Astrocyte (in vitro differentiated cells and primary cell): Measurements from ENCODE around the gene DBF4B. TPM values are rescaled to one million over a fixed set of nuclear protein-coding genes. Genes with fewer than 3 reads are reported as not detected.

Experiments used
- DNase-seq: peaks from one replicate; pipeline ENCODE4 v3.0.0-alpha.2; 2010; ENCODE audit warnings: low read depth
- FAIRE-seq: peaks from 2 replicates; lab custom pipeline; 2011; peaks lifted over from hg19 to GRCh38; lab: Jason Lieb, UNC
- H2AFZ ChIP-seq: 2 replicates; pipeline ENCODE4 v1.6.0; 2012; ENCODE audit warnings: low read depth, low read length, inconsistent platforms
- H3K27ac ChIP-seq: 2 replicates; pipeline ENCODE4 v1.5.1; 2011; ENCODE audit warnings: low read depth, low read length, inconsistent platforms
- H3K27me3 ChIP-seq: 2 replicates; pipeline ENCODE4 v1.6.0; 2011; ENCODE audit warnings: low read length, inconsistent platforms; ENCODE audit not compliant: insufficient read depth
- H3K36me3 ChIP-seq: 2 replicates; pipeline ENCODE4 v1.5.1; 2011; ENCODE audit warnings: low read length, inconsistent platforms; ENCODE audit not compliant: insufficient read depth
- H3K4me1 ChIP-seq: 2 replicates; pipeline ENCODE4 v1.5.1; 2011; ENCODE audit warnings: low read length, inconsistent platforms; ENCODE audit not compliant: insufficient read depth
- H3K4me2 ChIP-seq: 2 replicates; pipeline ENCODE4 v1.6.0; 2012; ENCODE audit warnings: low read length, inconsistent platforms
- H3K4me3 ChIP-seq: 2 replicates; pipeline ENCODE4 v1.5.1; 2011; ENCODE audit warnings: low read depth, mild to moderate bottlenecking, low read length, inconsistent platforms; ENCODE audit not compliant: insufficient read depth
- H3K79me2 ChIP-seq: 2 replicates; pipeline ENCODE4 v1.6.0; 2012; ENCODE audit warnings: mild to moderate bottlenecking, low read length, inconsistent platforms; ENCODE audit not compliant: insufficient read depth
- H3K9ac ChIP-seq: 2 replicates; pipeline ENCODE4 v1.6.0; 2012; ENCODE audit warnings: mild to moderate bottlenecking, low read length, inconsistent platforms
- H3K9me3 ChIP-seq: 2 replicates; pipeline ENCODE4 v1.5.1; 2012; ENCODE audit warnings: low read depth, mild to moderate bottlenecking, low read length, inconsistent platforms; ENCODE audit not compliant: insufficient read depth
- H4K20me1 ChIP-seq: 2 replicates; pipeline ENCODE4 v1.6.0; 2012; ENCODE audit warnings: low read length, inconsistent platforms; ENCODE audit not compliant: insufficient read depth
- H3K27ac Mint-ChIP-seq: one replicate; pipeline ENCODE4 v1.8.0; 2021; ENCODE audit warnings: mild to moderate bottlenecking, mixed read lengths; ENCODE audit not compliant: unreplicated experiment
- H3K27me3 Mint-ChIP-seq: one replicate; pipeline ENCODE4 v1.8.0; 2021; ENCODE audit warnings: low read depth, mixed read lengths; ENCODE audit not compliant: unreplicated experiment
- H3K36me3 Mint-ChIP-seq: one replicate; pipeline ENCODE4 v1.8.0; 2021; ENCODE audit warnings: low read depth, mixed read lengths; ENCODE audit not compliant: unreplicated experiment
- H3K4me1 Mint-ChIP-seq: one replicate; pipeline ENCODE4 v1.8.0; 2021; ENCODE audit warnings: low read depth, mixed read lengths; ENCODE audit not compliant: unreplicated experiment
- H3K4me3 Mint-ChIP-seq: one replicate; pipeline ENCODE4 v1.8.0; 2021; ENCODE audit warnings: mild to moderate bottlenecking, moderate library complexity, mixed read lengths; ENCODE audit not compliant: unreplicated experiment
- H3K9me3 Mint-ChIP-seq: one replicate; pipeline ENCODE4 v1.8.0; 2021; ENCODE audit warnings: mild to moderate bottlenecking, mixed read lengths; ENCODE audit not compliant: unreplicated experiment
- CTCF ChIP-seq: IDR thresholded peaks from 2 replicates; pipeline ENCODE4 v1.5.1; 2011; ENCODE audit warnings: low read depth, mild to moderate bottlenecking, inconsistent platforms, low read length, moderate library complexity; ENCODE audit not compliant: insufficient read depth
- EZH2 ChIP-seq: IDR thresholded peaks from 2 replicates; pipeline ENCODE4 v1.6.1; 2012; ENCODE audit warnings: mild to moderate bottlenecking, low read length, inconsistent platforms; ENCODE audit not compliant: insufficient read depth
- total RNA-seq: library from RNA; stranded (reverse); gene quantifications from 2 replicates; pipeline ENCODE4 v1.2.1, GENCODE V29; 2021

Gene DBF4B
- total RNA-seq, 1 donor from 2014 or later, result 9.5 TPM

GRCh38 chr17:44687756-44688155 lies 20.7 kb upstream of the DBF4B start:
- Mint-ChIP-seq H3K27me3 (no peaks in the 10 kb centered on the region), H3K9me3 (no peaks in the 10 kb centered on the region), H3K27ac (no peak overlapping the region), H3K4me1 (peaks cover 6% of the 10 kb centered on the region), H3K4me3 (no peak overlapping the region), H3K36me3 (no peaks in the 10 kb centered on the region)
- Histone ChIP-seq H3K9me3 (no peaks in the 10 kb centered on the region), H3K4me1 (peaks cover 13% of the 10 kb centered on the region), H3K27me3 (no peaks in the 10 kb centered on the region), H2AFZ (no peak overlapping the region), H3K79me2 (peaks cover 50% of the 10 kb centered on the region), H3K4me3 (no peak overlapping the region), H3K27ac (no peak overlapping the region), H3K9ac (no peak overlapping the region), H3K4me2 (no peak overlapping the region), H3K36me3 (peaks cover 5% of the 10 kb centered on the region), H4K20me1 (no peaks in the 10 kb centered on the region)
- DNase-seq (no peak), FAIRE-seq (no peak)
- TF ChIP-seq CTCF (no peak), EZH2 (no peak)

- no peak for TF ChIP-seq CTCF
- TF ChIP-seq EZH2, result no peak
- H3K4me3 ChIP-seq, result peak overlapping the region; percentile 87
- H3K4me2 ChIP-seq, result peak overlapping the region; percentile 99
- H3K9ac ChIP-seq, result no peak overlapping the region
- H3K4me1 ChIP-seq, result peaks cover 13% of the 10 kb centered on the region
- no peak for DNase-seq
- no peaks in the 10 kb centered on the region for H3K27me3 ChIP-seq
- Mint-ChIP-seq H3K9me3 (no peaks in the 10 kb centered on the region), H3K27ac (no peak overlapping the region), H3K4me1 (peaks cover 6% of the 10 kb centered on the region), H3K4me3 (peak overlapping the region; percentile 98), H3K36me3 (no peaks in the 10 kb centered on the region), H3K27me3 (no peaks in the 10 kb centered on the region)
- no peak overlapping the region for H2AFZ ChIP-seq
- H3K36me3 ChIP-seq, result peaks cover 5% of the 10 kb centered on the region
- FAIRE-seq, result no peak
- H4K20me1 ChIP-seq, result no peaks in the 10 kb centered on the region
- peaks cover 50% of the 10 kb centered on the region for H3K79me2 ChIP-seq
- no peaks in the 10 kb centered on the region for H3K9me3 ChIP-seq
- no peak overlapping the region for H3K27ac ChIP-seq
Measured at GRCh38 chr17:44688200-44688599, 20.3 kb upstream of the DBF4B start.

DNA sequence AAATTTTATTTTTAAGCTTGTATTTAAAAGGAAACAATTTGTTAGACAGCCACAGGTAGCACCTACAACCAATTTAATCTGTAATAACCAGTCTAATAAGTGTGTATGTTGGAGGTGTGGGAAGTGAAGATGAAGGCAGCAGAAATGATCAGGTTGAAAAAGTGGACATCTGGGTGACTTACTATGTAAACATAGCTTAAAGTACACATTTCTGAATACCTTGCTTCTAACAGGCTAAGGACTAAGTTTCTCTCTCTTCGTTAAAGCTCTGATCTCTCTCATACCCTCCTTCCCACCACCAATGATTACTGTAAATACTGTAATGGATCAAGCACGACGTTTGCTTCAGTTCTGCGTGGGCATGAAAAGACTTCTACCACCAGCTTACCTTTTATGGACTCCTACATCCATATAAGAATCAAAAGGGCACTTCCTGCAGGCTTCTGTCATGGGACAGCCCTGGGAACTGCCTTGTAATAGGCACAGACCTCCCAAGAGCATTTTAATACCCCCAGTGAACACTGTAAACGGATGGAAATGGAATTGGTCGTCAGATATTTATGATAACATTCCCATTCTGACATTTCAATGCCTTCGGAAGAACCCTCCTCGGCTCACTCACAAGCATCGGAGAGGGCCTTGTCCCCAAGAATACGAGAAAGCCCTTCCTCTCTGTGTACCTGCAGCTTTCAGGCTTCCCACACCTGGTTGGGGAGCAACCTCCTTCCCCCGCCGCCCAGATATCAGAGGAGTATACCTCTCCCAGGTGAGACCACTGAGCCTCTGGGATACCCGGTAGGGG lies 19.6 kb upstream of the DBF4B start:
- peak overlapping the region; percentile 87 for H3K27ac Mint-ChIP-seq
- H3K9me3 ChIP-seq, result no peaks in the 10 kb centered on the region
- TF ChIP-seq CTCF (no peak), EZH2 (no peak)
- DNase-seq, result no peak
- H3K36me3 Mint-ChIP-seq, result no peaks in the 10 kb centered on the region
- no peaks in the 10 kb centered on the region for H3K27me3 ChIP-seq
- peak overlapping the region; percentile 99 for H2AFZ ChIP-seq
- H3K27ac ChIP-seq, result peak overlapping the region; percentile 88
- H3K79me2 ChIP-seq, result peaks cover 50% of the 10 kb centered on the region
- H3K27me3 Mint-ChIP-seq, result no peaks in the 10 kb centered on the region
- peak overlapping the region; percentile 98 for H3K4me3 Mint-ChIP-seq
- H3K4me3 ChIP-seq, result peak overlapping the region; percentile 87
- H4K20me1 ChIP-seq, result no peaks in the 10 kb centered on the region
- H3K9me3 Mint-ChIP-seq, result no peaks in the 10 kb centered on the region
- peak overlapping the region; percentile 99 for H3K4me2 ChIP-seq
- peak overlapping the region; percentile 88 for H3K9ac ChIP-seq
- no peak for FAIRE-seq
- H3K4me1 Mint-ChIP-seq, result peaks cover 6% of the 10 kb centered on the region
- peaks cover 13% of the 10 kb centered on the region for H3K4me1 ChIP-seq
- H3K36me3 ChIP-seq, result peaks cover under 1% of the 10 kb centered on the region
